Uterus (tissue), 4 donors: ENCODE data around the gene SETD9. TPM values are rescaled to one million over a fixed set of nuclear protein-coding genes. Genes with fewer than 3 reads are reported as not detected.

Experiments
- DNase-seq, 2 donors: peaks; one replicate each; pipeline ENCODE4 v3.0.0-alpha.2; 2019 to 2020
- H3K27ac ChIP-seq, 2 donors: fragments of 200-600 bp; sonication (generic); 1 replicate in 1 of 2; 2 replicates in 1 of 2; pipeline ENCODE4 v1.5.1; 2016 to 2018
- H3K27me3 ChIP-seq, 2 donors: fragments of 200-600 bp; sonication (generic); one replicate each; pipeline ENCODE4 v1.5.1; 2018 to 2019; ENCODE audit warnings: control low read depth in 1 of 2
- H3K36me3 ChIP-seq, 2 donors: fragments of 200-600 bp; sonication (generic); one replicate each; pipeline ENCODE4 v1.5.1; 2019; ENCODE audit warnings: control low read depth in 1 of 2
- H3K4me1 ChIP-seq, 2 donors: fragments of 200-600 bp; sonication (generic); one replicate each; pipeline ENCODE4 v1.5.1; 2018 to 2019; ENCODE audit warnings: control low read depth in 1 of 2
- H3K4me3 ChIP-seq, 2 donors: fragments of 200-600 bp; sonication (generic); 1 replicate in 1 of 2; 2 replicates in 1 of 2; pipeline ENCODE4 v1.5.1; 2018 to 2019; ENCODE audit warnings: mild to moderate bottlenecking in 1 of 2
- H3K9me3 ChIP-seq, 2 donors: fragments of 200-600 bp; sonication (generic); one replicate each; pipeline ENCODE4 v1.5.1; 2019; ENCODE audit warnings: control low read depth in 1 of 2
- CTCF ChIP-seq, 4 experiments: fragments of 200-600 bp in 2 of 4; fragments of 450-650 bp in 2 of 4; sonication (generic) in 2 of 4; IDR thresholded peaks; one replicate each; pipeline ENCODE4 v1.5.1; 2016 to 2019; ENCODE audit warnings: antibody characterized with exemption in 4 of 4, mild to moderate bottlenecking in 2 of 4, moderate library complexity in 1 of 4
- POLR2A ChIP-seq, 2 donors: fragments of 450-650 bp; IDR thresholded peaks; one replicate each; pipeline ENCODE4 v1.6.1; 2016; ENCODE audit warnings: antibody characterized with exemption in 2 of 2, mild to moderate bottlenecking in 1 of 2, moderate library complexity in 1 of 2
- intact Hi-C: fragments of 100-400 bp; cut with DNase I; formaldehyde crosslinking; loops from one replicate; pipeline ENCODE4 v1.15.1; 2023; ENCODE audit warnings: low total_unique reads
- total RNA-seq, 4 donors: library from RNA; depleted of rRNA in 3 of 4; stranded (reverse); fragments of >200 nt in 3 of 4; gene quantifications; one replicate each; pipeline versions ENCODE4 v1.1.0 to v1.2.4, GENCODE V29; 2014 to 2023
- donor health status: DM: yes; HTN: yes; CAD: no.

The SETD9 gene
- total RNA-seq, 4 donors from 2014 or later, result 1.5 to 7.2 (median 3.1) TPM

- Histone ChIP-seq H3K4me1 (no peaks in the 10 kb centered on the region), H3K27ac (no peak overlapping the region), H3K36me3 (no peaks in the 10 kb centered on the region), H3K4me3 (no peak overlapping the region), H3K9me3 (no peaks in the 10 kb centered on the region), H3K27me3 (no peaks in the 10 kb centered on the region)
- TF ChIP-seq POLR2A (IDR thresholded peaks at IDR 0.05), result no peak
- TF ChIP-seq CTCF (IDR thresholded peaks at IDR 0.05), result no peak
- no peak for DNase-seq
- intact Hi-C loops, result no loop called here
These were observed 52.4 kb downstream of the SETD9 start for GRCh38 chr5:56961746-56962145.

GRCh38 chr5:56962286-56962685 lies 52.9 kb downstream of the SETD9 start:
- Histone ChIP-seq H3K4me3 (no peak overlapping the region), H3K9me3 (no peaks in the 10 kb centered on the region), H3K27me3 (no peaks in the 10 kb centered on the region), H3K4me1 (no peaks in the 10 kb centered on the region), H3K36me3 (no peaks in the 10 kb centered on the region), H3K27ac (no peak overlapping the region)
- TF ChIP-seq CTCF (IDR thresholded peaks at IDR 0.05) (no peak), POLR2A (IDR thresholded peaks at IDR 0.05) (no peak)
- intact Hi-C loops, result no loop called here
- DNase-seq, result no peak

GRCh38 chr5:56963246-56963645 lies 53.9 kb downstream of the SETD9 start:
- H3K4me1 ChIP-seq, result no peaks in the 10 kb centered on the region
- no peaks in the 10 kb centered on the region for H3K27me3 ChIP-seq
- no peak overlapping the region for H3K27ac ChIP-seq
- H3K9me3 ChIP-seq, result no peaks in the 10 kb centered on the region
- DNase-seq, result no peak
- TF ChIP-seq POLR2A (IDR thresholded peaks at IDR 0.05), result no peak
- no peak for TF ChIP-seq CTCF (IDR thresholded peaks at IDR 0.05)
- intact Hi-C loops, result no loop called here
- H3K36me3 ChIP-seq, result no peaks in the 10 kb centered on the region
- no peak overlapping the region for H3K4me3 ChIP-seq

GRCh38 chr5:56964173-56964572 lies 54.8 kb downstream of the SETD9 start:
- Histone ChIP-seq H3K4me3 (no peak overlapping the region), H3K4me1 (no peaks in the 10 kb centered on the region), H3K27me3 (no peaks in the 10 kb centered on the region), H3K27ac (no peak overlapping the region), H3K36me3 (no peaks in the 10 kb centered on the region), H3K9me3 (no peaks in the 10 kb centered on the region)
- no peak for DNase-seq
- TF ChIP-seq CTCF (IDR thresholded peaks at IDR 0.05) (no peak), POLR2A (IDR thresholded peaks at IDR 0.05) (no peak)
- intact Hi-C loops, result no loop called here

Other genes starting within 250 kb of the SETD9 start
- 10 to 100 TPM in 3 of 4 donors, 1 to 10 TPM in 1; 9.0 to 95.3 (median 20.0) TPM for gene MAP3K1, start 94.0 kb upstream of the SETD9 start, total RNA-seq
- 10 to 100 TPM; 15.6 to 94.6 (median 29.7) TPM for gene MIER3, start 42.5 kb downstream of the SETD9 start, total RNA-seq